ENCODE measurements around the gene SNX20. TPM values are rescaled to one million over a fixed set of nuclear protein-coding genes. Genes with fewer than 3 reads are reported as not detected.

The SNX20 gene
- total RNA-seq, 1 experiment from 2014 or later, result 0.10 TPM

DNA sequence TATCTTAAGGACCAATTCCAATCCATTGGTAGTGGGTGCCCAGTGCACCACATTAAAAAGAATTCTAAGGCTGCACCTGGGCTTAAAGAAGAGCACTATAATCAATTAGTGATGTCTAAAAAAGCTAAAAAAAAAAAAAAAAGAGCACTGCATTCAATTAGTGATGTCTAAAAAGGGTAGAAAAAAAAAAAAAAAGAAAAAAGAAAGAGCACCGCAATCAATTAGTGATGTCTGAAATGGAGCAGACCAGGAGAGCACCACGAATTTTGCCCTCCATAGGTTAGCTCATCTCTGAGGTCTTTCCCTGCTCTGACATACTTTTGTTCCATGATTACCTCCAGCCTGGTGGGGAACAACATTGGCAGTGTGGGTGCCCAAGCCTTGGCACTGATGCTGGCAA lies 41.8 kb upstream of the SNX20 start:
- POLR2A ChIA-PET, result no interaction called here
- TF ChIP-seq, protein P1, sequence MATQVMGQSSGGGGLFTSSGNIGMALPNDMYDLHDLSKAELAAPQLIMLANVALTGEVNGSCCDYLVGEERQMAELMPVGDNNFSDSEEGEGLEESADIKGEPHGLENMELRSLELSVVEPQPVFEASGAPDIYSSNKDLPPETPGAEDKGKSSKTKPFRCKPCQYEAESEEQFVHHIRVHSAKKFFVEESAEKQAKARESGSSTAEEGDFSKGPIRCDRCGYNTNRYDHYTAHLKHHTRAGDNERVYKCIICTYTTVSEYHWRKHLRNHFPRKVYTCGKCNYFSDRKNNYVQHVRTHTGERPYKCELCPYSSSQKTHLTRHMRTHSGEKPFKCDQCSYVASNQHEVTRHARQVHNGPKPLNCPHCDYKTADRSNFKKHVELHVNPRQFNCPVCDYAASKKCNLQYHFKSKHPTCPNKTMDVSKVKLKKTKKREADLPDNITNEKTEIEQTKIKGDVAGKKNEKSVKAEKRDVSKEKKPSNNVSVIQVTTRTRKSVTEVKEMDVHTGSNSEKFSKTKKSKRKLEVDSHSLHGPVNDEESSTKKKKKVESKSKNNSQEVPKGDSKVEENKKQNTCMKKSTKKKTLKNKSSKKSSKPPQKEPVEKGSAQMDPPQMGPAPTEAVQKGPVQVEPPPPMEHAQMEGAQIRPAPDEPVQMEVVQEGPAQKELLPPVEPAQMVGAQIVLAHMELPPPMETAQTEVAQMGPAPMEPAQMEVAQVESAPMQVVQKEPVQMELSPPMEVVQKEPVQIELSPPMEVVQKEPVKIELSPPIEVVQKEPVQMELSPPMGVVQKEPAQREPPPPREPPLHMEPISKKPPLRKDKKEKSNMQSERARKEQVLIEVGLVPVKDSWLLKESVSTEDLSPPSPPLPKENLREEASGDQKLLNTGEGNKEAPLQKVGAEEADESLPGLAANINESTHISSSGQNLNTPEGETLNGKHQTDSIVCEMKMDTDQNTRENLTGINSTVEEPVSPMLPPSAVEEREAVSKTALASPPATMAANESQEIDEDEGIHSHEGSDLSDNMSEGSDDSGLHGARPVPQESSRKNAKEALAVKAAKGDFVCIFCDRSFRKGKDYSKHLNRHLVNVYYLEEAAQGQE (IDR thresholded peaks at IDR 0.05; ENCODE audit: insufficient read depth in 1 of 2, low read depth in 2 of 2, low read length in 1 of 2), result no peak
- TF ChIP-seq TCF7L2 (IDR thresholded peaks at IDR 0.05; ENCODE audit: low read depth, low read length) (no peak), SIN3A (IDR thresholded peaks at IDR 0.05; ENCODE audit: borderline replicate concordance, insufficient read depth, low read depth, low read length) (no peak)
- CTCF ChIA-PET, result no interaction called here

DNA sequence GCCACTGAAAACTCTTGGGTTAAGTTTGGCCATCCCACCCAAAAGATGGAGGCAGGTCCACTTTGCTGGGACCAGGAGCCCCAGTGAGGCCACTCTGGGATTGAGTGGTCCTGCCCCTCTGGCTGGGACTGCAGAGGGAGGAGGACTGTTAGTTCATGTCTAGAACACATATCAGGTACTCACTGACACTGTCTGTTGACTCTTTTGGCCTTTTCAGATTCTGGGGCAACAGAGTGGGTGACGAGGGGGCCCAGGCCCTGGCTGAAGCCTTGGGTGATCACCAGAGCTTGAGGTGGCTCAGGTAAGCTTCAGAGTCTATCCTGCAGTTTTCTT lies 41.3 kb upstream of the SNX20 start:
- ChIA-PET CTCF (no interaction called here), POLR2A (no interaction called here)
- Histone ChIP-seq H3K27ac (ENCODE audit: low read length) (no peak overlapping the region), H3K4me3 (ENCODE audit: low read depth in 2 of 2, low read length in 2 of 2) (no peak overlapping the region), H3K4me1 (ENCODE audit: control insufficient read depth, insufficient read depth, low read length) (no peaks in the 10 kb centered on the region), H3K9me3 (ENCODE audit: control insufficient read depth, insufficient read depth, low read depth, low read length) (no peaks in the 10 kb centered on the region), H3K27me3 (ENCODE audit: control insufficient read depth, insufficient read depth, low read length) (no peaks in the 10 kb centered on the region), H3K36me3 (ENCODE audit: control insufficient read depth, insufficient read depth, low read length) (no peaks in the 10 kb centered on the region)
- TF ChIP-seq TCF7L2 (IDR thresholded peaks at IDR 0.05; ENCODE audit: low read depth, low read length), result no peak
- no peak for TF ChIP-seq POLR2AphosphoS5 (IDR thresholded peaks at IDR 0.05; ENCODE audit: low read depth, low read length)
- TF ChIP-seq, protein P1 (IDR thresholded peaks at IDR 0.05; ENCODE audit: insufficient read depth in 1 of 2, low read depth in 2 of 2, low read length in 1 of 2), result no peak
- TF ChIP-seq SIN3A (IDR thresholded peaks at IDR 0.05; ENCODE audit: borderline replicate concordance, insufficient read depth, low read depth, low read length), result no peak
- no peak for TF ChIP-seq CTCF (IDR thresholded peaks at IDR 0.05)
- BruUV-seq (replicated peaks), result no TSS peak
- in situ Hi-C loops (cut with HindIII; ENCODE audit: low pct_unique_long_range_greater_than_20kb, low sequenced_read_pairs), result no loop called here
- ATAC-seq (no peak), DNase-seq (ENCODE audit: low read depth, low spot score) (no peak)
- intact Hi-C loops (cut with micrococcal nuclease; ENCODE audit: unreplicated experiment), result no loop called here

More for the DNA sequence above, 41.8 kb upstream of the SNX20 start:
- Histone ChIP-seq H3K36me3 (ENCODE audit: control insufficient read depth, insufficient read depth, low read length) (no peaks in the 10 kb centered on the region), H3K4me3 (ENCODE audit: low read depth in 2 of 2, low read length in 2 of 2) (no peak overlapping the region), H3K27ac (ENCODE audit: low read length) (no peak overlapping the region), H3K4me1 (ENCODE audit: control insufficient read depth, insufficient read depth, low read length) (no peaks in the 10 kb centered on the region), H3K9me3 (ENCODE audit: control insufficient read depth, insufficient read depth, low read depth, low read length) (no peaks in the 10 kb centered on the region), H3K27me3 (ENCODE audit: control insufficient read depth, insufficient read depth, low read length) (no peaks in the 10 kb centered on the region)
- DNase-seq (ENCODE audit: low read depth, low spot score) (no peak), ATAC-seq (no peak)
- no TSS peak for BruUV-seq (replicated peaks)
- intact Hi-C loops (cut with micrococcal nuclease; ENCODE audit: unreplicated experiment), result no loop called here
- in situ Hi-C loops (cut with HindIII; ENCODE audit: low pct_unique_long_range_greater_than_20kb, low sequenced_read_pairs), result no loop called here
